ENCODE results near the gene CDCA4.

CDCA4 gene

GRCh38 chr14:105020815-105021655 lies at the start of gene CDCA4:
CDCA4 (minus strand) TSS chr14:105021083; CDS start chr14:105011929, 9,154 bp downstream.
- peak within 1 kb of the TSS; percentile 75 for H3K4me3 ChIP-seq (ENCODE audit: control insufficient read depth, low read depth, low read length)
- TF ChIP-seq, protein P1, sequence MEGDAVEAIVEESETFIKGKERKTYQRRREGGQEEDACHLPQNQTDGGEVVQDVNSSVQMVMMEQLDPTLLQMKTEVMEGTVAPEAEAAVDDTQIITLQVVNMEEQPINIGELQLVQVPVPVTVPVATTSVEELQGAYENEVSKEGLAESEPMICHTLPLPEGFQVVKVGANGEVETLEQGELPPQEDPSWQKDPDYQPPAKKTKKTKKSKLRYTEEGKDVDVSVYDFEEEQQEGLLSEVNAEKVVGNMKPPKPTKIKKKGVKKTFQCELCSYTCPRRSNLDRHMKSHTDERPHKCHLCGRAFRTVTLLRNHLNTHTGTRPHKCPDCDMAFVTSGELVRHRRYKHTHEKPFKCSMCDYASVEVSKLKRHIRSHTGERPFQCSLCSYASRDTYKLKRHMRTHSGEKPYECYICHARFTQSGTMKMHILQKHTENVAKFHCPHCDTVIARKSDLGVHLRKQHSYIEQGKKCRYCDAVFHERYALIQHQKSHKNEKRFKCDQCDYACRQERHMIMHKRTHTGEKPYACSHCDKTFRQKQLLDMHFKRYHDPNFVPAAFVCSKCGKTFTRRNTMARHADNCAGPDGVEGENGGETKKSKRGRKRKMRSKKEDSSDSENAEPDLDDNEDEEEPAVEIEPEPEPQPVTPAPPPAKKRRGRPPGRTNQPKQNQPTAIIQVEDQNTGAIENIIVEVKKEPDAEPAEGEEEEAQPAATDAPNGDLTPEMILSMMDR (IDR thresholded peaks at IDR 0.05; ENCODE audit: control insufficient read depth, insufficient read depth, low read depth, low read length, missing control alignments) = no peak
- peak; percentile 70 for DNase-seq (ENCODE audit: low read depth)

DNA sequence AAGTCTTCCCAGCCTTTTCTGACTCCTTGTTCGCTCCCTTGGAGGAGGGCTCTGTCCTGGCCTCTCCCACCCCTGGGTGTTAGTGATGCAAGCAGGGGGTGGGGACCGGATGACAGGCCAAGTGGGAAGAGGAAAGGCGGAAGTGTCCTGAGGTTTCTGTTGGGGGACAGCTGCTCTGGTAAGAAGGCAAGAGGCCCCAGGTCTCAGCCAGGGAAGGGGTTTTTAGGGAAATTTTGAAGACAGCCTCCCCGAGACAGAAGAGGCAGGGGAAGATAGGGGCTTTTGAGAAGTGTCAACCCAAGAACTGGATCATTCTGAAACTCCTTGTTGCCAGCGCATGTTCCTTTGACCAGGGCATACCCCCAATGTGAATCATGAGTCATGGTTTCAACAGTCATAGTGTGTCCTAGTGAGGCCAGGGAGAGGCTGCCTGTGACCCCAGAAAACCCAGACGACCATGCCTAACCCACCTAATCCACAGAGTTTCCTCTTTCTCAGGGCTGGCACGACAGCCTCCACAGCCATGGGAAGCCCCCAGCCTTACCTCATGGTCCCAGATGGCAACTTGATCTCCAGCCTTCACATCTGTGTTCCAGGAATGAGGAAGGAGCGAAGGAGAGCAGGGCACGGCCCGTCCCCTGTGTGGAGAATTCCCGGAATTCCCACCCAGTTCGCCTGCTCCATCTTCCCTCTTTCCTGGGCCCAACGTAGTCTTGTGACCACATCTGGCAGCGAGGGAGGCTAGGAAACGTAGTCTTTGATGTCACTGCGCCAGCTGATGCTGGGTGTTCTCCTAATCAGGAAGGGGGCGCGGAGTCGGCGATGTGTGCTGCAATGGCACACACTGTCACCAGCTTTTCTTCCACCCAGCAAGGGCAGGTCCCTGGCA lies 49.2 kb upstream of the CDCA4 start:
- no peak overlapping the region for H3K4me3 ChIP-seq (ENCODE audit: control insufficient read depth, low read depth, low read length)
- TF ChIP-seq, protein P1 (IDR thresholded peaks at IDR 0.05; ENCODE audit: control insufficient read depth, insufficient read depth, low read depth, low read length, missing control alignments) = no peak
- no peak for DNase-seq (ENCODE audit: low read depth)

- H3K4me3 ChIP-seq (ENCODE audit: control insufficient read depth, low read depth, low read length) = no peak overlapping the region
- no peak for DNase-seq (ENCODE audit: low read depth)
- TF ChIP-seq, protein P1 (IDR thresholded peaks at IDR 0.05; ENCODE audit: control insufficient read depth, insufficient read depth, low read depth, low read length, missing control alignments) = no peak
Measured at GRCh38 chr14:105069522-105069870, 48.6 kb upstream of the CDCA4 start.

DNA sequence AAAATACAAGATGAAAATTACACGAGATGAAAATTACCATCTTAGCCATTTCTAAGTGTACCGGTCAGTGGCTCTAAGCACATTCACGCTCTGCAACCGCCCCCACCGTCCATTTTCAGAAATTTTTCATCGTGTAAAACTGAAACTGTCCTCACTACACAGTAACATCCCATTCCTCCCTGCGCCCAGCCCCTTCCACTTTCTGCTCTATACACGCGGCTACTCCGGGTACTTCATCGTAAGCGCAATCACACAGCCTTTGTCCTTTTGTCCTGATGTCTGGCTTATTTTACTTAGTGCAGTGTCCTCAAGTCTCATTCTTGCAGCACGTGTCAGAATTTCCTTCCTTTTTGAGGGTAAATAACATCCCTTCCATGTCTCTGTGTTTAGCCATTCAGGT lies 47.9 kb upstream of the CDCA4 start:
- no peak for DNase-seq (ENCODE audit: low read depth)
- TF ChIP-seq, protein P1 (IDR thresholded peaks at IDR 0.05; ENCODE audit: control insufficient read depth, insufficient read depth, low read depth, low read length, missing control alignments) = no peak
- H3K4me3 ChIP-seq (ENCODE audit: control insufficient read depth, low read depth, low read length) = no peak overlapping the region

GRCh38 chr14:105067969-105068301 lies 47.1 kb upstream of the CDCA4 start:
- no peak for DNase-seq (ENCODE audit: low read depth)
- TF ChIP-seq, protein P1 (IDR thresholded peaks at IDR 0.05; ENCODE audit: control insufficient read depth, insufficient read depth, low read depth, low read length, missing control alignments) = no peak
- no peak overlapping the region for H3K4me3 ChIP-seq (ENCODE audit: control insufficient read depth, low read depth, low read length)

DNA sequence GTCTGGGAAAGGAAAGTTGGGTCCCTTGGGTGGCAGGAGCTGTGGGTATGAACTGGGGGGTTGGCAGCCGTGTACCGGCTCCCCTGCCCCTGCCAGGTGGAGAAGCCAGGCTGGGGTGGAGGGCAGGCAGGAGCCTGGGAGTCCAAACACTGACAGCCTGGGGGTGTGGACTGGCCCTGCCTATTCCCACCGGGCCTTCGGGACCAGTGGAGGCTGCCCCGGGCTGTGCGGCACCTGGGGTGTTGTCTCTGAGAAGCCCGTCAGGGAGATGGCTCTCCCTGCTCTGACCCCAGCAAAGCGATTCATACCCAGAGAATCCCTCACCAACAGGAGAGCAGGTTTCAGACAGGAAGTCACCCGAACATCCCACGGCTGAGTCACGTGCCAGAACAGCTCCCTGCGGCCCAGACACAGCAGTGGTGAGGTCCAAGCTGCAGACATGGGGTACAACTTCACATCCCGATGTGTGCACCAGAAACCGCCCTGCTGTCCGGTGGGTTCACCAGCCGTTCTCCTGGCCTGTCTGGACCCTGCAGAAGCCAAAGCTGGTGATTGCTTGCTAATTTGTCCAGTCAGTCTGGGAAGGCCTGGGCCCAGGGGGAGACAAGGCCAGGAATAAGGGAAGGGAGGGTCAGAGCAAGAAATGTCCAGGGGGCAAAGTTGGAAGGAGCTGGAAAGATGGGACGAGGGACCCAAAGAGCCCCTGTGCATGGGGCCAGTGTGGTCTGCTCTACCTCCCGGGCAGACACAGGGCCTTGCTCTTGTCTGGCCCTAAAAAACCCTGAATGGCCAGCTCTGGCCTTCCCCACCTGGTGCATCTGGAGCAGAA lies 46.5 kb upstream of the CDCA4 start:
- H3K4me3 ChIP-seq (ENCODE audit: control insufficient read depth, low read depth, low read length) = no peak overlapping the region
- no peak for DNase-seq (ENCODE audit: low read depth)
- TF ChIP-seq, protein P1 (IDR thresholded peaks at IDR 0.05; ENCODE audit: control insufficient read depth, insufficient read depth, low read depth, low read length, missing control alignments) = no peak
